Measurements from ENCODE around the gene AKAP1. TPM values are rescaled to one million over a fixed set of nuclear protein-coding genes. Genes with fewer than 3 reads are reported as not detected.

The AKAP1 gene, protein sequence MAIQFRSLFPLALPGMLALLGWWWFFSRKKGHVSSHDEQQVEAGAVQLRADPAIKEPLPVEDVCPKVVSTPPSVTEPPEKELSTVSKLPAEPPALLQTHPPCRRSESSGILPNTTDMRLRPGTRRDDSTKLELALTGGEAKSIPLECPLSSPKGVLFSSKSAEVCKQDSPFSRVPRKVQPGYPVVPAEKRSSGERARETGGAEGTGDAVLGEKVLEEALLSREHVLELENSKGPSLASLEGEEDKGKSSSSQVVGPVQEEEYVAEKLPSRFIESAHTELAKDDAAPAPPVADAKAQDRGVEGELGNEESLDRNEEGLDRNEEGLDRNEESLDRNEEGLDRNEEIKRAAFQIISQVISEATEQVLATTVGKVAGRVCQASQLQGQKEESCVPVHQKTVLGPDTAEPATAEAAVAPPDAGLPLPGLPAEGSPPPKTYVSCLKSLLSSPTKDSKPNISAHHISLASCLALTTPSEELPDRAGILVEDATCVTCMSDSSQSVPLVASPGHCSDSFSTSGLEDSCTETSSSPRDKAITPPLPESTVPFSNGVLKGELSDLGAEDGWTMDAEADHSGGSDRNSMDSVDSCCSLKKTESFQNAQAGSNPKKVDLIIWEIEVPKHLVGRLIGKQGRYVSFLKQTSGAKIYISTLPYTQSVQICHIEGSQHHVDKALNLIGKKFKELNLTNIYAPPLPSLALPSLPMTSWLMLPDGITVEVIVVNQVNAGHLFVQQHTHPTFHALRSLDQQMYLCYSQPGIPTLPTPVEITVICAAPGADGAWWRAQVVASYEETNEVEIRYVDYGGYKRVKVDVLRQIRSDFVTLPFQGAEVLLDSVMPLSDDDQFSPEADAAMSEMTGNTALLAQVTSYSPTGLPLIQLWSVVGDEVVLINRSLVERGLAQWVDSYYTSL
- total RNA-seq: 100 to 1,000 TPM in 2 of 4 donors, 10 to 100 TPM in 2; 82.7 to 110 (median 104) TPM

DNA sequence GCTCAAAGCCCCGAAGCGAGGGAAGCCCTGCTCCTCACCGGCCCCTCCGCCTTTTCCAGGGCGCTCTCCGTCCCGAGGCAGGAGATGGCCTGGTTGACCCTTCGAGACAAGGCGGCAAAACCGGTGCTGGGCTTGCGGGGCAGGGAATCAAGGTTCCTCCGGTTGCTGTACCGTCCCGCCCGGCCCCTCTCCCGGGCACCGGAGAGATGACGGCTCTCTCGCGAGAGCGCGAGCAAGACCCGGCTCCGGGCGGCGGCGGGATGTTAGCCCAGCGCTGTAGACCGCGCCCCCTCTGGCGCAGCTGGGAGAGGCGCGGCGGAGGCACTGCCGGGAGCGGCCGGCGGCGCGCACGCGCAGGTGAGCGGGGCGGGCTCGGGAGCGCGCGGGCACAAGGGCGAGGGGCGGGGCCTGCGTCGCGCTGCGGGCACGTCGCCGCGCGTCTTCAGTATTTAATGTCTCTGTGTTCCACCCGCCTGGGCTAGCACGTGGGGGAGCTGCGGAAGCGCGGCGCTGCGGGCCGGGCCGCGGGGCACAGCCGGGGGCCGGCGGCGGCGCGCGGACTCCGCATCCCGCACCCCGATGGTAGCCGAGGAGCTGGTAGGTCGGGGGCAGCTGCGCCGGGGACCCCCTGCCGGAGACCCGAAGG, at the start of gene AKAP1:
AKAP1 (plus strand) TSS at position 445 of the 646 bp plus-strand sequence. CDS start 20,219 bp downstream, outside the sequence.
- H3K9me3 ChIP-seq: no peaks in the 10 kb centered on the region
- peaks cover 28 to 50% (median 44%) of the 10 kb centered on the region in 4 donors for H3K4me1 ChIP-seq
- DNase-seq (ENCODE audit: extremely low spot score): peak; percentile 98
- peak within 1 kb of the TSS; percentile 74 to 94 (median 86) for H3K4me3 ChIP-seq
- no peaks in the 10 kb centered on the region for H3K27me3 ChIP-seq
- TF ChIP-seq POLR2A (IDR thresholded peaks at IDR 0.05; ENCODE audit: low read depth): peak; percentile 91
- peak in 2 of 3 experiments; percentile 21 to 62 for TF ChIP-seq CTCF (IDR thresholded peaks at IDR 0.05)
- peak; percentile 18 for TF ChIP-seq EP300 (IDR thresholded peaks at IDR 0.05)
- TF ChIP-seq POLR2AphosphoS5 (IDR thresholded peaks at IDR 0.05): peak; percentile 96 to 99
- intact Hi-C loops (cut with DNase I): no loop called here
- no peaks in the 10 kb centered on the region for H3K36me3 ChIP-seq
- no CpG with 5 or more reads among the region's 85 CpGs for WGBS
- peak within 1 kb of the TSS; percentile 93 to 98 (median 96) for H3K27ac ChIP-seq (replicated peaks in 1 of 4)

DNA sequence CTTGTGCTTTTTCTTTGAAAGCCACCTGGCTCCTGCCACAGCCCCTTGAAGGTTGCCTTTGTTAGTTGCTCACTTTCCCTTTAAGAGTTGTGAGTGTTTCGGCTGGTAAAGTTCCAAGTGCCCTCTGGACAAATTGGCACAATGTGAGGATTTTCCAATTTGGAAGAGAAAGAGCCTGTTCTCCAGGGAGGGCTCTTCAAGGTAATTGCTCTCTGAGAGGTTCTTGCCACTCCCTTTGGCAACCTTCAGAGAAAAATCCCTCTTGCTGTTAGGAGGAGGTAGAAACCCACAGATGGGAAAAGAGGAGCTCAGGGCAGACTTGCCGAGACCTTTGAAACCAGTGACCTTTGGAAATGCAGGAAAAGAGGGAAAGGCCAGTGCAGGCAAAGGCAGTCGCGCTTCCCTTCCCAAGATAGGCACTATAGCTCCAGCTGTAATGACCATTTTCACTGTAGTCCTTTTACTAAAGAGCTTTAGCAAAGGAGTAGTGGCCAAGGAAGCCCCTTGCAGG, 49.0 kb upstream of the AKAP1 start:
- Histone ChIP-seq H3K9me3 (no peaks in the 10 kb centered on the region), H3K36me3 (no peaks in the 10 kb centered on the region), H3K4me1 (peaks cover 40 to 63% (median 51%) of the 10 kb centered on the region in 4 donors), H3K4me3 (no peak overlapping the region), H3K27ac (replicated peaks in 1 of 4) (peak overlapping the region; percentile 58 to 88 (median 76)), H3K27me3 (no peaks in the 10 kb centered on the region)
- intact Hi-C loops (cut with DNase I): no loop called here
- TF ChIP-seq POLR2AphosphoS5 (IDR thresholded peaks at IDR 0.05) (peak in 1 of 2 donors; percentile 37), CTCF (IDR thresholded peaks at IDR 0.05) (no peak), EP300 (IDR thresholded peaks at IDR 0.05) (no peak), POLR2A (IDR thresholded peaks at IDR 0.05; ENCODE audit: low read depth) (no peak)
- 54% methylated on average over 4 of the region's 4 CpGs for whole genome bisulfite sequencing
- no peak for DNase-seq (ENCODE audit: extremely low spot score)

DNA sequence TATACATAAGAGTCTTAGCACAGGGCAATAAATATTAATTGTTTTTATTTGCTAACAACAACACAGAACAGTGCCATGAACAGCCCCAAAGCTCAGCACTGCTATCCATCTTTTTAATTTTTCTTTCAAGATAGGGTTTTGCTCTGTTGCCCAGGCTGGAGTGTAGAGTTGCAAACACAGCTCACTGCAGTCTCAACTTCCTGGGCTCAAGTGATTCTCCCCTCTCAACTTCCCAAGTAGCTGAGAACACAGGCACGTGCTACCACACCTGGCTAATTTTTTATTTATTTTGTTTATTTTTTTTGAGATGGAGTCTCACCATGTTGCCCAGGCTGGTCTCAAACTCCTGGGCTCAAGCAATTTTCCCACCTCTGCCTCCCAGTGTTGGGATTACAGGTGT, 47.6 kb upstream of the AKAP1 start:
- DNase-seq (ENCODE audit: extremely low spot score): no peak
- TF ChIP-seq POLR2A (IDR thresholded peaks at IDR 0.05; ENCODE audit: low read depth): no peak
- TF ChIP-seq EP300 (IDR thresholded peaks at IDR 0.05): no peak
- TF ChIP-seq POLR2AphosphoS5 (IDR thresholded peaks at IDR 0.05): no peak
- TF ChIP-seq CTCF (IDR thresholded peaks at IDR 0.05): no peak
- Histone ChIP-seq H3K27me3 (no peaks in the 10 kb centered on the region), H3K4me1 (peaks cover 34 to 51% (median 46%) of the 10 kb centered on the region in 4 donors), H3K9me3 (no peaks in the 10 kb centered on the region), H3K36me3 (no peaks in the 10 kb centered on the region), H3K27ac (replicated peaks in 1 of 4) (no peak overlapping the region), H3K4me3 (no peak overlapping the region)
- intact Hi-C loops (cut with DNase I): no loop called here
- WGBS: 38% methylated on average over 1 of the region's 1 CpG

GRCh38 chr17:57038486-57038885, 46.6 kb upstream of the AKAP1 start:
- Histone ChIP-seq H3K27ac (replicated peaks in 1 of 4) (no peak overlapping the region), H3K4me3 (no peak overlapping the region), H3K27me3 (no peaks in the 10 kb centered on the region), H3K36me3 (no peaks in the 10 kb centered on the region), H3K4me1 (peaks cover 26 to 40% (median 36%) of the 10 kb centered on the region in 4 donors), H3K9me3 (no peaks in the 10 kb centered on the region)
- 59% methylated on average over 3 of the region's 3 CpGs for WGBS
- no peak for DNase-seq (ENCODE audit: extremely low spot score)
- intact Hi-C loops (cut with DNase I): no loop called here
- no peak for TF ChIP-seq POLR2A (IDR thresholded peaks at IDR 0.05; ENCODE audit: low read depth)
- no peak for TF ChIP-seq EP300 (IDR thresholded peaks at IDR 0.05)

Data from esophagus muscularis mucosa (tissue), 4 donors.